Stimulated activated CD8-positive, alpha-beta memory T cell treated with anti-CD3 and anti-CD28 coated beads, Interleukin-15, amount 100 ng/mL, for 48 hours (primary cell): ENCODE measurements around the gene MGST3.
"Not testable (repeated sequence)": the region's sequence is repeated elsewhere in the genome, so short reads cannot be mapped to it uniquely, and the experiment has no call there.

ENCODE experiments used
- DNase-seq, 2 donors: peaks; one replicate each; pipeline ENCODE4 v3.0.0-alpha.2; 2020; ENCODE audit warnings: low read depth in 2 of 2

Gene MGST3

GRCh38 chr1:165697881-165698760 is 67.1 kb downstream of the MGST3 start, which contains the start of gene ALDH9A1:
TSS of gene ALDH9A1 (minus strand) at chr1:165698562. CDS start at chr1:165698558, 4 bp downstream.
- peak; percentile 81 to 88 for DNase-seq

- no peak for DNase-seq
Measured at GRCh38 chr1:165698761-165699052, 67.7 kb downstream of the MGST3 start.

GRCh38 chr1:165699577-165699976 is 68.5 kb downstream of the MGST3 start:
- DNase-seq: no peak

GRCh38 chr1:165701922-165702321 is 70.9 kb downstream of the MGST3 start:
- DNase-seq: not testable (repeated sequence)

- no peak for DNase-seq
Measured at GRCh38 chr1:165703648-165704047, 72.6 kb downstream of the MGST3 start.
